NK-92 (cell line): ENCODE data around the gene DHRS4L2.
"Not testable (repeated sequence)": the region's sequence is repeated elsewhere in the genome, so short reads cannot be mapped to it uniquely, and the experiment has no call there.

ENCODE experiments used
- DNase-seq: peaks from one replicate; lab custom pipeline; 2025; ENCODE audit not compliant: unreplicated experiment; lab: John Stamatoyannopoulos, UW

Gene DHRS4L2

GRCh38 chr14:23970283-23970659 is 18.5 kb upstream of the DHRS4L2 start:
- DNase-seq: not testable (repeated sequence)

DNA sequence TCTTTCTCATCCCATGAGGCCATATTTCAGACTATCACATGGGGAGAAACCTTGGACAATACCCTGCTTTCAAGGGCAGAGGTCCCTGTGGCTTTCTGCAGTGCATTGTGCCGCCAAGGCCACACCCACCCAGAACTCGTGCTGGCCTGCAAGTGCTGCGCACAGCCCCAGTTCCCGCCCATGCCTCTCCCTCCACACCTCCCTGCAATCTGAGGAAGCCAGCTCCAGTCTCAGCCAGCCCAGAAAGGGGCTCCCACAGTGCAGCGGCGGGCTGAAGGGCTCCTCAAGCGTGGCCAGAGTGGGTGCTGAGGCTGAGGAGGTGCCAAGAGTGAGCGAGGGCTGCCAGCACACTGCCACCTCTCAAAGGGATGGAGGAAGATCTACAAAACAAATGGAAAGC is 15.6 kb upstream of the DHRS4L2 start:
- DNase-seq: not testable (repeated sequence)

DNA sequence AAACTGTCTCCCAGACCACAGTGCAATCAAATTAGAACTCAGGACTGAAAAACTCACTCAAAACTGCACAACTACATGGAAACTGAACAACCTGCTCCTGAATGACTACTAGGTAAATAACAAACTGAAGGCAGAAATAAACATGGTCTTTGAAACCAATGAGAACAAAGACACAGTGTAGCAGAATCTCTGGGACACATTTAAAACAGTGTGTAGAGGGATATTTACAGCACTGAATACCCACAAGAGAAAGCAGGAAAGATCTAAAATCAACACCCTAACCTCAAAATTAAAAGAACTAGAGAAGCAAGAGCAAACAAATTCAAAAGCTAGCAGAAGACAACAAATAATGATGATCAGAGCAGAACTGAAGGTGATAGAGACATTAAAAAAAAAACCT is 14.7 kb upstream of the DHRS4L2 start:
- not testable (repeated sequence) for DNase-seq

DNA sequence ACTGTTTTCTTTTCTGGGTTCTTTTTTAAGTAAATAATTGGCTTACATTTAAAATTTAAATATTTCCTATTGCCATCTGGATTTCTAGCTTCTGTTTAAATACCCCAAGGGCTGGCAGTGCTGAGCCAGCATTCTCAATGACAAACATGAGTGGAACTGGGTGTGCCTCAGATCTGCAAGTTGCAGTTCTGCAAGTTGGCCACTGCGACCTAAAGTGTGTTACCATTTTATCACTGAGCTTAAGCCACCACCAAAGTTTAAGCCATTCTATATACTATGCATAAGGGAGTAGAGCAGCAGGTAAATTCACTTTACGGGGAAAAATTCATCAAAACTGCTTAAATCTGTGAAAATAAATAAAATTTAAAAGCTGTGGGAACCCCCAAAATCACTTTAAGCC is 11.5 kb upstream of the DHRS4L2 start:
- DNase-seq: not testable (repeated sequence)

- not testable (repeated sequence) for DNase-seq
These were observed 6.5 kb upstream of the DHRS4L2 start for GRCh38 chr14:23981951-23982813.

DNA sequence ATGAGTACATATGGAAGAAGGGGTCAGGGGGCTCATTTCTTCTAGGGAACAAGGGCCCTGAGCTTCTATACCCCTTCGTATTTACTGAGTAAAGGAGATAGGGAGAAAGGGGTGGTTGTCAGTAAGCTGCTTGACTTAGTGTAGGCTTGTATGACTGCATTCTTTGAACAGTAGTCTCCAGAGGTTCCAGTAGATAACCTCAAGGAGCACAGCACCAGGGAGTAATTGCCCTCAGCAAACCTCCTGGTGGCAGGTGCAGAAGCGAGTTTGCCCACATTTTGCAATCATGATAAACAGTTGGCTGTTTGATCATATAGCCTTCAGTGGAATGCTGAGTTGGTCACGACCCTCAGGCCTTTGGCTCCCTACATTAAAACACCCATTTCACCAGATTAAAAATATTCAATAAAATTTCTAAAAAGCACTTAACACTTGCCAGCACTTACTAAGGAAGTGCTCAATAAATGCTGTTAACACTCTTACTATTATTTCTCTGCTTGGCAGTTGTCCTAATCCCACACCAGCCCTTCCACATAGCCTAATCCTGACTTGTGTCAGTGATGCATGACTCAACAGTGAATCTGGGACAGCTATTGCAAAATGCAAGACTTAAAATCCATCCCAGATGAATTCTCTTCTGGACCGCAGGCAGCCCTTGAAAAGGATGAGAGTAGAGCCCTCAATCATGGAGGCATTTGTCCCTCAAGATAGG is 3.7 kb upstream of the DHRS4L2 start:
- DNase-seq: no peak

DNA sequence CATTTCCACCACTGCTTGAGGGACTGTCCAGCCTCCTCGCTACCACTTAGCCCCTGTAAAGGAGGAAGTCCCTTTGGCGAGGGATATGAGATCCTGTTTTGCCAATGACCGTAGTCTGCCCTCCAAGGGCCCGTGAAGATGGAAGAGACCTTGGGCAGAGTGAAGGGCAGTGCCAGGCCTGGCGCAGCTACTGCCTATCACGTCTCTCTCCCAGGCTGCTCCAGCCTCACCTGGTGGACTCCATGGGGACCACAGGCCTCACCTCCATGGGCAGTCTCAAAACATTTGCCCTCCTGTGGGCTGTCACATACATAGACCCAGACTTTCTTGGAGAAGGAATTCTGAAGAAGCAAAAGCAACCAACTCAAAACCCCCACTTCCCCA is 514 bp upstream of the DHRS4L2 start:
- DNase-seq: not testable (repeated sequence)

- not testable (repeated sequence) for DNase-seq
These were observed 1.2 kb downstream of the DHRS4L2 start for GRCh38 chr14:23989734-23990445.

DNA sequence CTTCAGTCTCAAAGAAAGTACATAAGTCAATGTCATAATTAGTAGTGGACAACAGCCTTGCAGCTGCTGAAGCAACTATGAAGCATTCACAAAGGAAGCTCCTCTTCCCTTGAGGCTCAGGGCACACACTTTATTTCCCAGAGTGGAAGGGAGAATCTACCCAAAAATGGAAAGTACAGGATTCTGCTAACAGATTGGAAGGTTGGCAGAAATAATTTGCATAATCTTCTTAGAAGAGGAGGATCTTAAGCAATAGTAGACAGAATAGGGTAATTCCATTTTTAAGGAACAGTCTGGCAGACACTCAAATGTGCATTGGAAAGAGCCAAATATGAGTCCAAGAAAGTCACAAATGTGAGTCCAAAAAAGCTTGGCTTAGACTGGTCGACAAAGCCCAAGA is 2.2 kb downstream of the DHRS4L2 start:
- not testable (repeated sequence) for DNase-seq

DNA sequence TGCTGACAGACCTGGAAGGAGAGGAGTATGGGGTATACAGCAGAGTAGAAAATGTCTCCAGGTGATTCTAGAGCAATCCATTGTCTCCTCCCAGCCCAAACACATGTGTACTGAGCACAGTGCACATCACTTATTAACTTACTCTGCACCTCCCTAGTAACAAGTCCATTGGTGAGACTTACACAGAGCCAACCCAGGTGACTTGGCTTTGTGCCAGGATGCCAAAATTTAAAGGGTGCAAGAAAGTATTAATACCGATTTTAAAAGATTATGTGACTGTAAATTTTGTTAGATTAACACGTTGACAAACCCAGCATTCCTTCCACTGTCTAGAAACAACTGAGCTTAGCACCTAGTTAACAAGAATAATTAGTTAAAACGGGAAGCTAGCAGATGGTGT is 4.3 kb downstream of the DHRS4L2 start:
- DNase-seq: not testable (repeated sequence)

GRCh38 chr14:23996009-23996408 is 7.3 kb downstream of the DHRS4L2 start:
- not testable (repeated sequence) for DNase-seq

DNA sequence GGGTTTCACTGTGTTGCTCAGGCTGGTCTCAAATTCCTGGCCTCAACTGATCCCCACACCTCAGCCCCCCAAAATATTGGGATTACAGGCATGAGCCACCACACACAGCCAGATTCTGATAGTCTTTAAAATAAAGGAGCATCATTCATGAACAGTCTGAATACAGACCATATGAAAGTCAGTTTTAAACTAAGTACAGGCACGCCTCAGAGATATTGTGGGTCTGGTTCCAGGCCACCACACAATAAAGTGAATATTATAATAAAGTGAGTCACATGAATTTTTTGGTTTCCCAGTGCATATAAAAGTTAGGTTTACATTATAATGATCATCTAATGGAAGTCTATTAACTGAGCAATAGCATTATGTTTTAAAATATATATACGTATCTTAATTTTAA is 8.1 kb downstream of the DHRS4L2 start:
- not testable (repeated sequence) for DNase-seq

- not testable (repeated sequence) for DNase-seq
These were observed 10.9 kb downstream of the DHRS4L2 start for GRCh38 chr14:23999640-24000039.

- DNase-seq: not testable (repeated sequence)
These were observed 12.3 kb downstream of the DHRS4L2 start for GRCh38 chr14:24001078-24001477.

DNA sequence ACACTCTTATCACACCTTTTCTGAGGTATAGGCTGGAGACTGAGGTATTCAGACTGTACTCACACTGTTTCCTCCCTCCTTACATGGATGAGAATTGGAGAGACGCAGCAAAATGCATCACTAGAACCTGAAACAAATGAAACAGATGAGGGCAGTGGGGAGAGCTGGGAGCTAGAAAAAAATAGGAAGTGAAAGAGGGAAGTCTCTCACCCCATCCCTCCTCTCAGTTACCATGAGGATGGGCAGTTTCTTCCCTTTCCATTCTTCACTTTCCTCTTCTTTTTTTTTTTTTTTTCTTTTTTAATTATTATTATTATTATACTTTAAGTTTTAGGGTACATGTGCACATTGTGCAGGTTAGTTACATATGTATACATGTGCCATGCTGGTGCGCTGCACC is 12.9 kb downstream of the DHRS4L2 start:
- not testable (repeated sequence) for DNase-seq

DNA sequence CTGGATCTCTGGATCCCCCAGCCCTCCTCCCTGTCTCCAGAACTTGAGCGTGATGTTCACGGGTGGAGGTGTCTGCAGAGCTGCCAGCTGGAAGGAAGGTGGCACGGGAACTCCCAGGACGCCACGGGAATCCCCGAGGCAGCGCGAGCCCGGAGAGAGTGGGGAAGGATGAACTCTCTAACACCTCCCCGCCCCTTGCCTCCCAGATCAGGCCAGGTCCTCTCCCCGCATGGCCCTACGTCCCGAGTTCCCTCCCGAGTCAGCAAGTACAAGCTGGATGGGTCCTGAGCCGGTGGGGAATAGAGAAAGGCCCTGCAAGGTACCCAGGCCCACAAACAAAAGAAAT is 17.7 kb downstream of the DHRS4L2 start:
- DNase-seq: not testable (repeated sequence)

GRCh38 chr14:24006817-24007652 is 18.3 kb downstream of the DHRS4L2 start:
- DNase-seq: not testable (repeated sequence)

DNA sequence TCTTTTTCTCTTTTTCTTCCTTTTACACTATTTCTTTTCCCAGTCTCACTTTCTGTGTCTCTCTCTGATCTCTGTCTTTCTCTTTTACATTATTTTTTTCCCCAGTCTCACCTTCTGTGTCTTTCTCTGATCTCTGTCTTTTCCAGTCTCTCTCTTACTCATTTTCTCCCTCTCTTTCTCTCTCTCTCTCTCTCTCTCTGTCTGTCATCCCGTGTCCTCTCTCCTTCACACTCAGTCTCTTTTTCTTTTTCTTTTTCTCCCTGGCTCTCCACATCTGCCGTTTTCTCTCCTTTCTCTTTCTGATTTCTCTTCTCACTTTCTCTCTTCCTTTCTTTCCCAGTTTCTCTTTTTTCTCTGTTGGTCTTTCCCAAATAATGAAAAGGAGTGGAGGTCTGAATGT is 22.3 kb downstream of the DHRS4L2 start:
- no peak for DNase-seq

- DNase-seq: not testable (repeated sequence)
These were observed 24.1 kb downstream of the DHRS4L2 start for GRCh38 chr14:24012726-24013273.
